Parathyroid adenoma (tissue), 2 donors: ENCODE results near the gene CLN3.
"Not testable (repeated sequence)": the region's sequence is repeated elsewhere in the genome, so short reads cannot be mapped to it uniquely, and the experiment has no call there.

Experiments
- H2AFZ ChIP-seq: fragments of 300-600 bp; sonication (generic); one replicate; pipeline ENCODE4 v1.7.0; 2017; ENCODE audit warnings: antibody characterized with exemption, mild to moderate bottlenecking
- H3K27ac ChIP-seq: fragments of 300-600 bp; sonication (generic); one replicate; pipeline ENCODE4 v1.7.0; 2017
- H3K27me3 ChIP-seq: fragments of 300-600 bp; sonication (generic); one replicate; pipeline ENCODE4 v1.7.0; 2017; ENCODE audit warnings: low read length; ENCODE audit not compliant: control insufficient read depth, insufficient read depth
- H3K36me3 ChIP-seq: fragments of 300-600 bp; sonication (generic); one replicate; pipeline ENCODE4 v1.7.0; 2017; ENCODE audit warnings: low read length; ENCODE audit not compliant: control insufficient read depth, insufficient read depth
- H3K4me1 ChIP-seq: fragments of 300-600 bp; sonication (generic); one replicate; pipeline ENCODE4 v1.7.0; 2017; ENCODE audit warnings: control low read depth
- H3K4me2 ChIP-seq: fragments of 300-600 bp; sonication (generic); one replicate; pipeline ENCODE4 v1.7.0; 2017; ENCODE audit warnings: low read length
- H3K4me3 ChIP-seq: fragments of 300-600 bp; sonication (generic); one replicate; pipeline ENCODE4 v1.7.0; 2017; ENCODE audit warnings: low read depth, low read length
- H3K79me2 ChIP-seq: fragments of 300-600 bp; sonication (generic); one replicate; pipeline ENCODE4 v1.7.0; 2017; ENCODE audit warnings: control low read depth
- H3K9ac ChIP-seq: fragments of 300-600 bp; sonication (generic); one replicate; pipeline ENCODE4 v1.7.0; 2017; ENCODE audit warnings: mild to moderate bottlenecking
- H3K9me3 ChIP-seq: fragments of 300-600 bp; sonication (generic); one replicate; pipeline ENCODE4 v1.7.0; 2017; ENCODE audit warnings: low read length; ENCODE audit not compliant: control insufficient read depth
- TF ChIP-seq, protein P1 (sequence below): fragments of 300-600 bp; sonication (generic); IDR thresholded peaks from one replicate; pipeline ENCODE4 v1.7.0; 2017; ENCODE audit warnings: antibody characterized with exemption, mild to moderate bottlenecking
- donor health status: primary hyperparathyroidism.

CLN3 gene

GRCh38 chr16:28478506-28479180 is 13.2 kb downstream of the CLN3 start:
- Histone ChIP-seq H3K36me3 (no peaks in the 10 kb centered on the region), H3K4me2 (no peak overlapping the region), H3K9ac (no peak overlapping the region), H3K4me1 (no peaks in the 10 kb centered on the region), H3K27ac (no peak overlapping the region), H3K27me3 (no peaks in the 10 kb centered on the region), H3K9me3 (no peaks in the 10 kb centered on the region), H3K4me3 (no peak overlapping the region), H3K79me2 (no peaks in the 10 kb centered on the region), H2AFZ (no peak overlapping the region)
- TF ChIP-seq, protein P1, sequence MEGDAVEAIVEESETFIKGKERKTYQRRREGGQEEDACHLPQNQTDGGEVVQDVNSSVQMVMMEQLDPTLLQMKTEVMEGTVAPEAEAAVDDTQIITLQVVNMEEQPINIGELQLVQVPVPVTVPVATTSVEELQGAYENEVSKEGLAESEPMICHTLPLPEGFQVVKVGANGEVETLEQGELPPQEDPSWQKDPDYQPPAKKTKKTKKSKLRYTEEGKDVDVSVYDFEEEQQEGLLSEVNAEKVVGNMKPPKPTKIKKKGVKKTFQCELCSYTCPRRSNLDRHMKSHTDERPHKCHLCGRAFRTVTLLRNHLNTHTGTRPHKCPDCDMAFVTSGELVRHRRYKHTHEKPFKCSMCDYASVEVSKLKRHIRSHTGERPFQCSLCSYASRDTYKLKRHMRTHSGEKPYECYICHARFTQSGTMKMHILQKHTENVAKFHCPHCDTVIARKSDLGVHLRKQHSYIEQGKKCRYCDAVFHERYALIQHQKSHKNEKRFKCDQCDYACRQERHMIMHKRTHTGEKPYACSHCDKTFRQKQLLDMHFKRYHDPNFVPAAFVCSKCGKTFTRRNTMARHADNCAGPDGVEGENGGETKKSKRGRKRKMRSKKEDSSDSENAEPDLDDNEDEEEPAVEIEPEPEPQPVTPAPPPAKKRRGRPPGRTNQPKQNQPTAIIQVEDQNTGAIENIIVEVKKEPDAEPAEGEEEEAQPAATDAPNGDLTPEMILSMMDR = no peak

DNA sequence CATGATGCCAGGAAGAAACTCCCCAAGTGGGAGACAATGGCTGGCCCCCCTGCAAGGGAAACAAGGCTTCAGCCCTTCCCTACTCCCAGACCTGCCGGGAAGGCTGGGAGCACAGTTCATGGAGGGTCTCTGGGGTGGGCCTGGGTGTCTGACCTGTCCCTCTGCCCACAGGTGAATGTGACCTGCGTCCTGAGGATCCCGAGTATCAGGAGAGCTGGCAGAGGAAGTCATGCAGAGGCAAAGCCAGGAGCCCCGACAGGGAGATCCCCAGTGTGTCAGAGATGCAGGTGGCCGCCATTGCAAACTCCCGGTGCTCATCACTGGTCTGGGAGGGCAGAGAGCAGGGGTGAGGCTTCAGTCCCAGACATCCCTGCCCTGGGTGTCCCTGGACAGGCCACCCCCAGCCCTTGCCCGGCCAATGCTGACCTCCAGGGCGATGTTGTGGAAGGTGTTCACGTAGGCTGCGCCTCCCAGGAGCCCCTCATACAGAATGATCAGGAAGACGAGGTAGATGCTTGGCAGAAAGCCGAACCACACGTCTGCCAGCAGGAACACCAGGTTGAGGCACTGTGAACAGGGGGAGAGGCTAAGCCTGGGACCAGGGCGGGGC is 14.5 kb downstream of the CLN3 start:
- Histone ChIP-seq H3K9me3 (no peaks in the 10 kb centered on the region), H3K27ac (no peak overlapping the region), H2AFZ (no peak overlapping the region), H3K4me2 (no peak overlapping the region), H3K27me3 (no peaks in the 10 kb centered on the region), H3K4me1 (no peaks in the 10 kb centered on the region), H3K79me2 (no peaks in the 10 kb centered on the region), H3K4me3 (no peak overlapping the region), H3K9ac (no peak overlapping the region), H3K36me3 (no peaks in the 10 kb centered on the region)
- TF ChIP-seq, protein P1 = no peak

- Histone ChIP-seq H3K9ac (no peak overlapping the region), H3K36me3 (no peaks in the 10 kb centered on the region), H3K4me3 (no peak overlapping the region), H3K27me3 (no peaks in the 10 kb centered on the region), H2AFZ (no peak overlapping the region), H3K79me2 (no peaks in the 10 kb centered on the region), H3K4me2 (no peak overlapping the region), H3K27ac (no peak overlapping the region), H3K4me1 (no peaks in the 10 kb centered on the region), H3K9me3 (no peaks in the 10 kb centered on the region)
- TF ChIP-seq, protein P1 = no peak
These were observed 16.7 kb downstream of the CLN3 start for GRCh38 chr16:28475221-28475620.

GRCh38 chr16:28473714-28474265 is 18.1 kb downstream of the CLN3 start:
- Histone ChIP-seq H3K4me2 (no peak overlapping the region), H3K9ac (no peak overlapping the region), H3K79me2 (no peaks in the 10 kb centered on the region), H3K36me3 (no peaks in the 10 kb centered on the region), H3K4me3 (no peak overlapping the region), H3K4me1 (no peaks in the 10 kb centered on the region), H3K27ac (no peak overlapping the region), H2AFZ (no peak overlapping the region), H3K9me3 (no peaks in the 10 kb centered on the region), H3K27me3 (no peaks in the 10 kb centered on the region)
- TF ChIP-seq, protein P1 = no peak

DNA sequence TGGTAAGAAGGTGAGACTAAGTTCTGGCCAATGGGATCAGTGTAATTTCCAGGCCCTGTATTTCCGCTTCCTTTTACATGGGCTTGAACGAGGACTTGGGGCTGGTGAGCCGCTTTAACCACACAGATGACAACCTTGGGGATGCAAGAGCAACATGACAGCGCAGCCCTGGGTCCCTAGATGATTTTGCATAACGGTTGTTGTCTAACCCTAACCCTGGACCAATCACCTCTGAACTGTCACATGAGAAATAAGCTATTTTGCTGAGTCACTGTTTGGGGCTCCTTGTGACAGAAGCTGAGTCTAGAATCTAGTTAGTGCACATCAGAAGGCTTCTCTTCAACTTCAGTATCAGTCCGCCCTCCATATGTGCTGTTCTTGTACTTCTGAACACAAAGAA is 44.8 kb downstream of the CLN3 start:
- H3K36me3 ChIP-seq, H3K27me3 ChIP-seq, H2AFZ ChIP-seq, H3K4me2 ChIP-seq, H3K27ac ChIP-seq, H3K4me1 ChIP-seq, H3K79me2 ChIP-seq, H3K9ac ChIP-seq, H3K9me3 ChIP-seq, H3K4me3 ChIP-seq: not testable (repeated sequence)

- H2AFZ ChIP-seq, H3K9ac ChIP-seq, H3K4me2 ChIP-seq, H3K9me3 ChIP-seq, H3K27ac ChIP-seq, H3K27me3 ChIP-seq, H3K4me3 ChIP-seq, H3K4me1 ChIP-seq, H3K79me2 ChIP-seq, H3K36me3 ChIP-seq: not testable (repeated sequence)
These were observed 45.5 kb downstream of the CLN3 start for GRCh38 chr16:28446388-28446787.

DNA sequence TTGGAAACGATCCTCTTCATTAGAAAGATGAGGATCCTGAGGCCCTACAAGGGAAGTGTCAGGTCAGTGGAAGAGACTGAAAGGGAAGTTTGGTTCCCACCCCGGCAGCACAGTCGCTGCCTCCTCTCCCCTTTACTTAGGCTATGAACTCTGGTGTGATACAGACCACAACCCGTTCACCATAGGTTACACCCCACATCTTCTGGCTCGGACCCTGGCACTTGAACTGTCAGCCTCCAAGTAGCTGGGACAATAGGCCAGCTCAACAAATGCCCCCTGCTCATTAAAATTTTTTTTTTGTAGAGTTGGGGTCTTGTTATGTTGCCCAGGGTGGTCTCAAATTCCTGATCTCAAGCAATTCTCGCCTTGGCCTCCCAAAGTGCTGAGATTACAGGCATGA is 47.9 kb downstream of the CLN3 start:
- not testable (repeated sequence) for H3K27me3 ChIP-seq, H3K27ac ChIP-seq, H3K4me1 ChIP-seq, H3K79me2 ChIP-seq, H3K4me3 ChIP-seq, H3K4me2 ChIP-seq, H3K9me3 ChIP-seq, H3K9ac ChIP-seq, H3K36me3 ChIP-seq, H2AFZ ChIP-seq
